Measurements from ENCODE around the gene CDC42BPB.
A peak's percentile ranks its signal among the peaks of the same experiment; 100 is the strongest.
"Not testable (repeated sequence)": the region's sequence is repeated elsewhere in the genome, so short reads cannot be mapped to it uniquely, and the experiment has no call there.

The CDC42BPB gene

GRCh38 chr14:103033681-103034096 is 23.7 kb downstream of the CDC42BPB start:
- DNase-seq, result no peak

- DNase-seq, result peak; percentile 46
Measured at GRCh38 chr14:103031956-103032355, 25.4 kb downstream of the CDC42BPB start.

GRCh38 chr14:103031566-103031911 is 25.8 kb downstream of the CDC42BPB start:
- no peak for DNase-seq

DNA sequence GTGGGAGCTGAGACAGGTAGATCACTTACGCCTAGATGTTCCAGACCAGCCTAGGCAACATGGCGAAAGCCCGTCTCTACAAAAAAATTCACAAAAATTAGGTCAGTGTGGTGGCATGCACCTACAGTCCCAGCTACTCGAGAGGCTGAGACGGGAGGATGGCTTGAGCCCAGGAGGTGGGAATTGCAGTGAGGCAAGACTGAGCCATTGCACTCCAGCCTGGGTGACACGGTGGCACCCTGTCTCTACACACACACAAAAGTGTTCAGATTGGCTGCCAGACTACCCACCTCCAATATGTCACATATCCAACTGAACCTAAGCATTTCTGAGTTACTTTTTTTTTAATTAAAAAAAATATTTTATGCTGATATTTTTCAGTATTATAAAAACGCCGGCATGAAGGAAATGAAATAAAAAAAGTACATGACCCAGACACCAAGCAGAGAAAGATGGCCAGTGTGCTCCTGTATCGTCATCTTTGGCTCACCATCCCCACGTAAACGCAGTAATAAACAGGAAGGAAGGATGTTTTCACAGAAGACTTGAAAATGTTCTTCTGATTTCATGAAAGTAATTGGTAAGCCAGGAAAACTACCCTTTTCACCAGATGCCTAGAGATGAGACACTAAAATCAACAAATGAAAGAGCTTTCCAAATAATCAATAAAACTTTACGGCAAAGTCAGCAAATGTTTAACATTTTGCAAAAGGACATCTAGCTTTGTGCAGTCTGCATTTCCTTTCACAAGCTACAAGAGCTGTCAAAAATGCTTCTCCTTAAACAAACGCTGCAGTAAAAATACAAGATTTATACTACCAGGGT is 26.4 kb downstream of the CDC42BPB start:
- no peak for DNase-seq

DNA sequence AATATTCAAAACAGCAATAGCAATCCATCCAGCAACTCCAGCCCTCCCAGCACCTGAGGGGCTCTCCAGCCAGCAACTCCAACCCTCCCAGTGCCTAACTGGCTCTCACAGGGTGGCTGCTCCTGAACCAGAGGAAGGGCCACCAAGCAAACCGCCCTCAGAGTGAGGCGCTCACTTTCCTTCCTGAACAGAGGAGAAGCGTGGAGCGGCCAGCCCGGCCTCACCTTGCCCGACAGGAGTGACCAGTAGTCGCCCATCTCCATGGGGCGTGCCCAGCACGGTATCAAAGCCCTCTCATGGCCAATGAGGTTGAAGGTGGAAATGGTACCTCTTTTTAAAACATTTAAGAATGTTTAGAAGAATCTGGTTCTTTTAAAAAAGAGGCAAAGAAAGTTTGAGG is 27.4 kb downstream of the CDC42BPB start:
- no peak for DNase-seq

DNA sequence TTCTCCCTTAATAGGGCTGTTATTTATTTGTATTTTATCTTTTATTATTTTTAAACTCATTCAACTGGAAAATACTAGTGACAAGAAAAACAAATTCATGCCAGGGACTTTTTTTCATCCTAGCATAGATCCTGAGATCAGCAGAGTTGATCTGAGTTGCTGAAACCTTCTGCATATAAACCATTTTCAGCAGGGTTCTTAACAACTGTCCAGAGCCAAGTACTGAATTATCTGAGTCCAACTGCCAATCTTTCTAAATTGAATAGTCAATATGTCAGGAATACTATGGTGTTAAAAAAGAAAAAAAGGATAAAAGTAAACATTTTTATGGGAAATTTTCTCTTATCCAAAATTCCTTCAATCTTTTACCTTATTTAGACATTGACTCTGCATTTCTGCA is 28.6 kb downstream of the CDC42BPB start:
- DNase-seq, result no peak

DNA sequence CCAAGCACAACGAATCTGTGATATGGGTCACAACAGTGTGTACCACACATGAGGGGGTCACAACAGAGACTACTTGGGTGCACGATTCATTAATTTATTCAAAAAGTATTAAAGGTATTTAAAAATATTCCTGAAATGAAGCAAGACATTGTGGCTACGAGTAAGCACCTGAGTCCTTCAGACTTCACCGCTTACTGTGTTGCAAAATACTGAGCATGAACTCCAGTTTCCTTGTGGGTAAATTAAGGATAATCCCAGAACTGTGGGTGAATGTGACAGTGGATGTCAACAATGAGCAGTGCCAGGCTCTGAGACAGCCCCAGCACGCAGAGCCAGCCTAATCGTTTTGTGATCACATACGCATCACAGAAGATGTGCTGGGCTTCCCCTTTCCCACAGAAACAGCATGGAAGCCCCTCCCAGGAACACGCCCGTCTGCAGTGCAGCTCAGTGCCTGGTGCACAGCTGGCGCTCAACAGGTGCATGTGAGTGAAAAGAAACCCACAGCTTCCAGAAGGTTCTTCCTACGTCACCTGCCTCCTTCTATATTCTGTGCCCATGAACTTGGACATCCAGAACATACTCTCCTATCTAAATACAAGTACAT is 29.1 kb downstream of the CDC42BPB start:
- no peak for DNase-seq

DNA sequence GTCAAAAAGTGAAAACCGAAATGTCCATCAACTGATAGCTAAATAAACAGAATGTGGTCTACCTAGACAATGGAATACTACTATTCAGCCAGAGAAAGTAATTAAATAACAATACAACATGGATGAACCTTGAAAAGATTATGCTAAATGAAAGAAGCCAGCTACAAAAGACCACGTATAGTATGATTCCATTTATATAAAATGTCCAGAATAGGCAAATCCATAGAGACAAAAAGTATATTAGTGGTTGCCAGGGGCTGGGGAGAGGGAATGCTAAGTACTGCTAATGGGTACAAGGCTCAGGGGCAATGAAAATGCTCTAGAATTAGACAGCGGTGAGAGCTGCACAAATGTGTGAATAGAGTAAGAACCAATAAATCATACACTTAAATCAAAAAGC is 29.9 kb downstream of the CDC42BPB start:
- no peak for DNase-seq

- no peak for DNase-seq
Measured at GRCh38 chr14:103026988-103027387, 30.4 kb downstream of the CDC42BPB start.

GRCh38 chr14:103026196-103026595 is 31.2 kb downstream of the CDC42BPB start:
- not testable (repeated sequence) for DNase-seq

DNA sequence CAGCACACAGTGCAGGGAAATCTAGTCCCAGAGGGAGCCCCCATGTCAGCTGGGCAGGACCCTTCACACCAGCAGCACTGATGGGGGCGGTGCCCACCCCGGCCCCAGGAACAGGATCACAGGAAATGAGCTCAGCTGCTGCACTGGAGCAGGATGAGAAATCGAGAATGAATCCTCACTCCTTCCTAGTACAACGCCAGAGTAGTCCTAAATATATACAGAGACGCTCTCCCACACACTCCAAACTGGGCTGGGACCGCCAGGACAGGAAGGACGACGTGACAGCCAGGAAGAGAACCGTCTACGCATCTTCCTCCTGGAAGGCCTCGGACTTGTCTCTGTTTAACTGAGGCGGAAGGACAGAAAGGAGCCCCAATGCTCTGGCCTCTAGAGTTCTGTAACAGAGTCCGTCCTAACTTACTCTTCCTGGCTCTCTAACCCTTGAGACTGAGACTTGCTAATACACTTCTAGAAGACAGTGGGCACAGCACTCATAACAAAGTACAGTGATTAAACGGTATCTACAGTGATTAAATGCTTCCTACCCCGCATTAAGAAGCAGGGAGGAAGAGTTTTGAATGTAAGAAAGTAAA is 33.4 kb downstream of the CDC42BPB start:
- peak; percentile 45 for DNase-seq

- no peak for DNase-seq
Measured at GRCh38 chr14:103022685-103023044, 34.7 kb downstream of the CDC42BPB start.

GRCh38 chr14:103022002-103022684 is 35.2 kb downstream of the CDC42BPB start:
- no peak for DNase-seq

DNA sequence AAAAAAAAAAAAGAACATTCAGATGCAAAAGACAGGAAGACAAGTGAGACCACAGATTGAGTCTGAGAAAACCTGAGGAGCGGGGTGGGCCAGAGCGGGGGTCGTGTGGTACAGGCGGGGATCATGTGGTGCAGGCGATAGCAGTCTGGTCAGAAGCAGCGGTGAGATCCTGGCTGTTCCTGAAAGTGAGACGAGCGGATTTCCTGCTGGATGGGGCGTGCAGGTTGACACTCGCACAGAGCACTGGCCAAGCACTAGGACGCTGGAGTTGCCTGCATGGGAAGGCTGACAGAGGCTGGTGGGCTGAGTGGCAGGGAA is 35.7 kb downstream of the CDC42BPB start:
- no peak for DNase-seq

DNA sequence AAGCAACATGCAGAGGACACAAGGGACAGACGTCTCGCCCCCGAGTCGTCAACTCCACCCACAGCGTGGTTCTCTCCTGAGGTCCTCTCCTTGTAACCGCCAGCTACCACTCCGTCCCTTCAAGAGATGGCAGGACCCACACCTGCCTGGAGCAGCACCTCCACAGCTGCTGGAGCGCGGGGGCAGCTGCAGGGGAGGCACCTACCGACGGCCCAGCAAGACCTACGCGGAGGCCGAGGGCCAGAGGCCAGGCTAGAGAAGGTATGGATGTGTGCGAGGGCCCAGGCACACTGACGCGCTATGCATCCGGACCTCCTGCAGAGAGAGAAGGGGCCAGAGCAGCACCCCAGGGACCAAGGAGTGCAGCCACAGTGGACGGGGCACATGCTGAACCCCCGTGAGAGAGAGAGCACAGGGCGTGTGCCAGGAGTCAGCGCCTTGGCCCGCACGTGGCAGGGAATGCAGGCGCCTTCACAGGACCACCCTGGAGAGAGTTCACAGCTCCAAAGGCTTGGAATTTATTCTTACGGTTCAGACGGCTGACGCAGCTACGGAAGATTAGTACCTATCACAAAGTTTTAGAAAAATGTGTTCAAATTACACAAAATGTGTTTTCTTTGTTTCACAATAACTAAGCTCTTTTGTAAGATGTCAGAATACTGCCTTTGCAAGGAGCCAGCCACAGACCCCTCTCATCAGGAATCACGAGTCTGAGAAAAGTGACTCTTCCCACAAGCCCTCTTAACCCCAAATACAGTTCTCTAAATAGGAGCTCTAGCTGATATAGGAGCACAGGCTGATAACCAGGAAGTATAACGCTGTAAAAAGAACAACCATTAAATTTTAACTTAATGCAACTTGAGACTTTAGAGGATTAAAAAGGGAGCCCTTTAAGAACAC is 36.8 kb downstream of the CDC42BPB start:
- DNase-seq, result no peak

- DNase-seq, result no peak
Measured at GRCh38 chr14:103019826-103020225, 37.5 kb downstream of the CDC42BPB start.

- no peak for DNase-seq
Measured at GRCh38 chr14:103019236-103019635, 38.1 kb downstream of the CDC42BPB start.

GRCh38 chr14:103016594-103016993 is 40.8 kb downstream of the CDC42BPB start:
- peak; percentile 0 for DNase-seq

- DNase-seq, result peak; percentile 1
Measured at GRCh38 chr14:103016071-103016470, 41.3 kb downstream of the CDC42BPB start.

- no peak for DNase-seq
Measured at GRCh38 chr14:103015426-103015825, 41.9 kb downstream of the CDC42BPB start.

- DNase-seq, result no peak
Measured at GRCh38 chr14:103014466-103015228, 42.7 kb downstream of the CDC42BPB start.

DNA sequence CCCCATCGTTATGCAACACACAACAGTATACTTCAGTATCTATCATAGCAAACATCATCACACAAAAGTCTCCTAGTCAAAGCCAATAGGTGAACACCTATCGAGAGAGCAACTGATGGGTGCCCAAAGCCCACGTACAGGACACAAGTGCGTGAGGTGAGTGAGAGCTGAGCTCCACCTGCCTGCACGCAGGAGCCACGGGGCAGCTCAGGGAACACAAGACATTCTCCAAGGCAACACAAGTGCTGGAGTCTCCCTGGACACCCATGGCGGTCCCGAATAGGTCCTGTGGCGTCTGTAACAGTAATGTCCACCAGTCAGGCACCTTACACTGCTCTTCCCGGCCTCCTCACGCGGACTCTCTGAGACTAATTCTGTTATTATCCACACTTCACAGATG is 44.3 kb downstream of the CDC42BPB start:
- DNase-seq, result no peak

Data from 8988T (cell line).